HuH-7.5 (cell line): ENCODE data around the gene PRKD3.
"Not testable (repeated sequence)": the region's sequence is repeated elsewhere in the genome, so short reads cannot be mapped to it uniquely, and the experiment has no call there.

Experiments used
- DNase-seq: peaks from one replicate; pipeline ENCODE4 v3.0.0; 2011; ENCODE audit warnings: low spot score

The PRKD3 gene

DNA sequence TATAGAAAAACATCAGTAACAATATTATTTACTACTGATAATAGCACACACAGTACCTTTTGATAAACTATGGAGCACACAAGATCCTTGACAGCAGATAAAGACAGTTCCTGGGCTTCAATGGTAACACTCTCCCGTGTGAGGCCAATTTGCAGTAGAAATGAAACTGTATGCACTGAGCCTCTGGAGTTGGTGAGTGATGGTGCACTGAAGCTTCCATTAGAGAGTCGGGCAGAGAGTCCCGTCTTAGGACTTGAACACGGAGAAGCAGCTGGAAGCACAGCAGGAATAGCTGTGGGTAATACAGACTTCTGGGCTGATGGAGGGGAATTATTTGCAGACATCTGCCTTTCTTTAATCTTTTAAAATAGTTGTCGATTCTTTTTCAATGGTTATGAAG lies 8.5 kb downstream of the PRKD3 start:
- DNase-seq, result no peak

DNA sequence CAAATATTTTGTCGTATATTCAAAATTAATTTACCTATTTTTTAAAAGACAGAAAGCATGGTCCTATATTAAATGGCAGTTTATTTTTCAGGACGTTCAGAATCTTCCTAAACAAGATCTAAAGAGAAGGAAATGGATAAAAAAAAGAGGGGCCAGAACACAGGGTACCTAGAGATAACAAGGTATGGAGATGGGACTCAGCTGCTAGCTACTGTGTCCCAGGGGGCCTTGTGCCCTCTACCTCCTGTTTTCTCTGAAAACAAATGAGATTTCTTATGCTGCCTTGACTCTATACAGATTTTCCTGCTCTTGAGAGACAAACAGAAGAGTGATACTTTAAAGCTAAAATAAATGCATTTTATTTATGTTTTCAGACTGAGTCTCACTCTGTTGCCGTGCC lies 9.3 kb downstream of the PRKD3 start:
- no peak for DNase-seq

DNA sequence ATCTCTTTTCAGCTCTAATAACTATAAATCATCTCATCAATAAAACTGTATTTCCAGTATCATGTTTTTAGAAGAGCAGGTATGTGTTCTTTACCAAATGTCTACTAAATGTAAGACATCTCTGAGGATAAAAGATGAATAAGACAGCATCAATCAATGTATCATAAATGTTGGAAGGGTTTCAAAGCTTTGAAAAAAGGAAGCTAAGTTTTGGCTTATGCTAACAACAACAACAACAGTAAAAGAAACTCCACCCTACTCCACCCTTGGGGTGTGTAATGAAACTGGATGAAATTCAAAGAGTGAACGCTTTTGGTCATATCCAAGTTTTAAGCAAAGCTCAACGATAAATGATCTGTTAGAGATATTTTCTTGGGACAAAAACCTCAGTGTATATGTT lies 17.1 kb downstream of the PRKD3 start:
- DNase-seq, result no peak

DNA sequence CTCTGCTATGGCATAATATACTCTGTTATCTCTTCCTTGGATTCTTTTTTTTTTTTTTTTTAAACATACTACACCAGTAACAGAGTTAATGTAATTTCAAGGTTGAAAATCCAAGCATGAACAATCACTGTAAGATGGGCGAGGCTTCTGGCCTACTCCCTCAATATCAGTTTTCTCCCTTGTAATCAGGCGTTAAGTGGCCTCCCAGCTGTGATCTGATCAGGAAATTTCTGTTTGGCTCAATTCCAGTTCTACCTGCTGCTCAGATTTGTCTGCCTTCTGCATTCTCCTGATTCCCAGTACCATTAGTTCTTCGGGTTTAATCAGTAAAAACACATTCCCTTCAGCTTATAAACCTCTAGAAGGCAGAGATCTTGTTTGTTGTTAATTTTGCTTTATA lies 18.6 kb downstream of the PRKD3 start:
- no peak for DNase-seq

DNA sequence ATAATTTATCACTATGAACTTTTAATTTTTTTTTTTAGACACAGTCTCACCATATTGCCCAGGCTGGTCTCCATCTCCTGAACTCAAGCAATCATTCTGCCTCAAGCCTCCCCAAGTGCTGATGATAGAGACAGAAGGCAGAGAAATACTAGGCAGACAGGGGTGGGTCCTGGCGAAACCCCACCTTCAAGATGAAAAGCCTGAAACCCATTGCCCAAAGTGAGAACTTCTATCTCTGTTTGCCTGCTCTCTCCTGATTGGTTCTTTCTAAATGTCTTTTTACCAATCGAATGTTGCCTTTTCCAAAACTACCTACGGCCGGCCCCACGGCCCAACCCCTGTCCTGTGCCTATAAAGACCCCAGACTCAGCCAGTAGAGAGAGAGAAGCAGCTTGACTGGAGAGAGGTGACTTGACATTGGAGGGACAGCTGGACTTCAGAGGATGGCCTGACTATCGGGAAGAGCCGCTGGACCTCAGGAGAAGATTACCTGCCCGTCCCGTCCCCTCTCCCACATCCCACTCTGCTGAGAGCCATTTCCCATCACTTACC lies 21.9 kb downstream of the PRKD3 start:
- DNase-seq, result no peak

DNA sequence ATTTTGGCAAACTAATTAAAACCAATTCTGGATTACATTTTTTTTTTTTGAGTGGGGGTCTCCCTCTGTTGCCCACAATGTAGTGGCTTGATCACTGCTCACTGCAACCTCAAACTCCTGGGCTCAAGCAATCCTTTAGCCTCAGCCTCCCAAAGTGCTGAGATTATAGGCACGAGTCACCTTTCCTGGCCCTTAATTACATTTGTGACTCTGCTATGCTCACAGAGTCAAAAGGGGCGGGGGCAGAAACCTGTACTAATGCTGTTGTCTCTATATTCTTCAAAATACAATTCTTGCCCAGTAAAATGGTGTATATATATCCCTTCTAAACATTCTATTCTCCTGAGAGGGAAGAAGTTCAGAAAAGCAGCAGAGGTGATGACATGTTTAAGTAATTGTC lies 23.2 kb downstream of the PRKD3 start:
- DNase-seq, result no peak

DNA sequence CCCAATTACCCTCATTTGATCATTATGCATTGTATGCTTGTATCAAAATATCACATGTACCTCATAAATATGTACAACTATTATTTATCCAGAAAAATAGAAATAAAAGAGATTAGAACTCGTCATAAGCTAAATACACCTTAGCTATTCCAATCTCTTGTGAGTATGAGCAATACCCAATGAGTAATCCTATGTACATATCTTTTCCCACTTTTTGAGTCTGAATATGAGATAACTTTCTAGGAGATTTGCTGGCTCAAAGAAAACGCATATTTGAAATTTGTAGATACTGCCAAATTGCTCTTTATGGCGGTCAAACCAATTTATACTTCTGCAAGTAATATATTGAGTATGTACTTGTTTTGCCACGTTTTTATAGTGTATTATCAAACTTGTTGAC lies 24.1 kb downstream of the PRKD3 start:
- DNase-seq, result no peak

DNA sequence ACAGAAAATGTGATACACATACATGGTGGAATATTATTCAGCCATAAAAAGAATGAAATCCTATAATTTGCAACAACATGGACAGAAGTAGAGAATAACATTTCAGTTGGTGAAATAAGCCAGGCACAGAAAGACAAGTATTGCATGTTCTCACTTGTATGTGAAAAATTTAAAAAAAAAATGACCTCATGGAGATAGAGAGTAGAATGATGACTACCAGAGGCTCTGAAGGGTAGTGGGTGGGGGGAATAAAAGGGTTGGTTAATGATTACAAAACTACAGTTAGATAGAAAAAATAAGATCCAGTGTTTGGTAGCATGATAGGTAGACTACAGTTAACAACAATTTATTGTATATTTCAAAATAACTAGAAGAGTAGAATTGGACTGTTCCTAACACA lies 24.5 kb downstream of the PRKD3 start:
- no peak for DNase-seq

DNA sequence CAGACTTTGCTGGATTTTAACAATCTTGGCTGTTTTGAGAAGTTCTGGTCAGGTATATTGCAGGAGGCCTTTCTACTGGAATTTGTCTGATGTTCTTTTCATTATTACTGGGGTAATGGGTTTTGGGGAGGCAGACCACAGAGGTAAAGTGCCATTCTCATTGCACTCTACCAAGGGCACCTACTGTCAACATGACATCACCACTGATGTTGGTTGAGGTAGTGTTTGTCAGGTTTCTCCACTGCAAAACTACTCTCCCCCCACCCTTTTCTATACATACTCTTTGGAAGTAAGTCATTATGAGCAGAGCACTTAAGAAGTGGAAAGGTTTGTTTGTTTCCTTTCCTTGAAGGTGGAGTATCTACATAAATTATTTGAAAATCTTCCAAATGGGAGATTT lies 27.0 kb downstream of the PRKD3 start:
- no peak for DNase-seq

DNA sequence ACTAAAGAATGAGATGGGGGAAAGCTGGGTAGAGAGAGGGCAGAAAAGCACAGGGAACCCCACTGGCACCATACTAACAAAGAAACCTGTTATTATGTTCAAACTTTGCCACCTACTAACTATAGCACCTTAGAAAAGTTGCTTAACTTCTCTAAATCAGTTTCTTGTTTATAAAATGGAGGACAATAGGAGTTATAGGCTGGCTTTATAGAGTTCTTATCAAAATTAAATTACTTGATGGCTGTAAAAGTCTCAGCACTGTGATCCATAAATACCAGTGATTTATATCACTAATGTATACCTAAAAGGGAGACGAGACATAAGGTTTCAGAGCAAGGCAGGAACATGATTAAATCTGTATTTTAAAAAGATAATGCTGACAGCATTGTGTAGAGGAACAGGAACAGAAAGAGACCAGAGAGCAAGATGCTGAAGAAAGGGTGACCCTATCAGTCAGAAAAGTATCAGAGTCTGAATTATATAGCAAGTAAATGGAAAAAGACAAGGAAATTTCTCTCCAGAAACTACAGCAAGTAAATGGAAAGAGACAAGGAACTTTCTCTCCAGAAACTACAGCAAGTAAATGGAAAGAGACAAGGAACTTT lies 29.1 kb downstream of the PRKD3 start:
- no peak for DNase-seq

DNA sequence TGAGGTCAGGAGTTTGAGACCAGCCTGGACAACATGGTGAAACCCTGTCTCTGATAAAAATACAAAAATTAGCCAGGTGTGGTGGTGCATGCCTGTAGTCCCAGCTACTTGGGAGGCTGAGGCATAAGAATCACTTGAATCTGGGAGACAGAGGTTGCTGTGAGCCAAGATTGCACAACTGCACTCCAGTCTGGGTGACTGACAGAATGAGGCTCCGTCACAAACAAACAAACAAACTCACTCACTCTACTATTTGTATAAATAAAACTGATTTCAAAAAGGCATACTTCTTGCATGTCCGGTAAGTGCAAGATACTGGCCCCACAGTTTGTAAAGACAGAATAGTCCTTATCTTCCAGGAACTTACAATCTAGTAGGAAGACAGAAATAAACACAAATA lies 29.8 kb downstream of the PRKD3 start:
- DNase-seq, result not testable (repeated sequence)

DNA sequence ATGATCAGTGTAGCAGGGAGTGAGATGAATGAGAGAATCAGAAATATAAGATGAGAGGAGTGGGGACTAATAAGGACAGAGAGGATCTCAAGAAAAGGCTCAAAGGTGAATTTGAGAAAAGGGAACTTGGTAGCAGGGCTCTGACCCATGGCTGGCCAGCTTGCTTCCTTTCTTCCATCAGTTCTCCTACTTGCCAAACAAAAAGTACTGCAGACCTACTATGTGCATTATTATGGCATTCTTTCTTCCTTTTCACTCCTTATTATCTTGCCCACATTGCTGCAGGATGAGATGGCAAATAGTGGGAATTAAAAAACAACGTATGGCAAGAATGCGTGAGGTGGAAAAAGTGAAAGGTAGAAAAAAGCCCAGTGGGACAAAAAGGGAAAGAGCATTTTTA lies 33.0 kb downstream of the PRKD3 start:
- DNase-seq, result no peak

DNA sequence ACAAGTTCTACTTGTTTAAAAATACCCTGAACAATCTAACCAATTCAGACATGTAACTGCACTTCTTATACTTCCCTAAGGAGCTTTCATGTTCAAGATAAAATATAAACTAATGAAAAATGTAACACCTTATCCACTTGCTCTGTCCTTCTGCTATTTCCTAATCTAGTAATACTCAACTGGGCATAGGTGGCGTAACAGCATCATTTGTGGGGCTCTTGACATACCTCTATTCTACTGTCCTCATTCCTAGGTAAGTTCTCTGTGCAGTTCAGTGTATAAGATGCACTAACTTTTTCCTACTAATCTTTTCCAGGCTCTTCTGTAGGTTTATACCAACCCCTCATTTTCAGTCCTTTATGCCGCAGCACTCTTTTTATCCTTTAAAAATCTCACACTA lies 36.7 kb downstream of the PRKD3 start:
- peak; percentile 9 for DNase-seq

DNA sequence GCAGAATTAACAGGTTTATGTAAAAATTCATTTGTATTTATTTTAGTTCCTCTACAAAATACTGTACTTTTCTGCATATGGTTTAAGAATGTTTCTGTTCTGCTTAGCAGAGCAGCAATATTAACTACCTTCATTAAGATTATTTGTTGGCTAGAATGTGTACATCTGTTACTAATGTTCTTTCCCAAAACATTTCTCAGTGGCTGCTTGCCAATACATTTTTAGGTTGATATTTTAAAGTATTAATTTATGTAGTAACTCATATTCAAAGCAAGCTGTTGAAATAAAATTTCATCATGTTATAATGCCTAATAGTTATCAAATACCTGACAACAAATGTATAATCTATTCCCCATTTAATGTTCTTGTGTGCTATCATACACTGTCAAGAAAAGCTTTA lies 40.3 kb downstream of the PRKD3 start:
- no peak for DNase-seq

DNA sequence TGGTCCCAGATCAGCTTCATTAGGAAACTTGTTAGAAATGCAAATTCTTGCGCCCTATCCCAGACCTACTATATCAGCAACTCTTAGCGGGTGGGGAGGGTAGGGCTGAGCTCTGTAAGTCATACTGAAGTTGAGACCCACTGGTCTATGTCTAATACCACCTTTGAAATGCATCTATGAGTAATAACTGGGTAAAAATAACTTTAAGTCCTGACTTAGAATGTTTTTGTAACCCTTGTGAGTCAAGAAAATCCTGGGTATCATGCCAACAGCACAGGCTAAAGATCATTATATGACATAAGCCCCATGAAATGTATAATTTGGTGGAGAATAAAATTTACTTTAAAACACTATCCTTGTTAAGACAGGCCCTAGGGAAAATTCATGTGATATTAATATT lies 41.4 kb downstream of the PRKD3 start:
- DNase-seq, result no peak

DNA sequence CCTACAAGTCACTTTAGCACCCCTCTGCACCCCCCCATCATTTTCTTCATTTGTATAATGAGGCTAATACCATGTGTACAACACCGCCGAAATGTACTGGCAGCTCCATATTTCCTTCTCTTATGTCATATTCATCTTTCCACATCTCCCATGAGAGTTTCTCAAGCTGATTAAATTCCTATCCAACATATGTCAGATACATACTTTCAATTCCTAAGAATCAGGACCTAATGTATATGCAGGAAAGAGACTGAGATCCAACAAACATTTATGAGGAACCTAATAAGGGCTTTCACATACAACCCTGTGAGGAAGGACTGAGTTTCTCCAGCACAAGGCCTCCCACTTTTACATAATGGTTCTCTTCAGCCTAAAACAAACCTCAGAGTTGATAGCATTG lies 41.9 kb downstream of the PRKD3 start:
- no peak for DNase-seq

DNA sequence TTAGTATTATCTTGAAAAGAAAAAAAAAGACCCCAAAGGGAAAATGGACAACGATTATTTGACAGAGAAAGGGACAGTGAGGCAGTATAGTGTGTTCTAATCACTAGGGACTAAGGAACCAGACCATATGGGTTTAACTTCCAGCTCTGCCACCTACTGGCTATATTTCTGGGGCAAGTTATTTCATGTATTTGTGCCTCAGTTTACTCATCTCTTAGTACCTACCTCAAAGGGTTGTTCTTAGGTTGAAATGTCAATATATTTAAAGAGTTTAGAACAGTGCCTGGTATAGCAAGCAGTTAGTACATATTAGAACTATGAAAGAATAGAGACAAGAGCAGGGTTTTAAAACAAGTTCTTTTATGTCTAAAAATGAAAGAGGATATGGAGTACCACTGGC lies 42.7 kb downstream of the PRKD3 start:
- no peak for DNase-seq

DNA sequence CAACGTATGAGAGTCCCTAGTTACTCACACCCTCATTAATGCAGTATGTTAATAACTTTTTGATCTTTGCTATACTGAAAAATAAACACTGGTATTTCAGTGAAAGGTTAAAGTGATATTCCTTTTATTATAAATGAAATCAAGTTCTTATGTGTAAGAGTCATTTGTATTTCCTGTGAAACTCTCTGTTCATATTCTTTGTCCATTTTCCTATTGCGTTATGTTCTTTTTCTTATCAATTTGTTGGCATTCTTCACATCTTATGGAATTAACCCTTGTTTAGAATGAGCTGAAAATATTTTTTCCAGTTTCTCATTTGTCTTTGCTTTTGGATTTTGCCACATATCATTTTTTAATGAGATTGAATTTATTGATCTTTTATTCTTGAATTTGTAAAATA lies 48.3 kb downstream of the PRKD3 start:
- DNase-seq, result no peak
